Prostate gland (tissue), 2 donors: Measurements from ENCODE around the gene RIPOR3.

Experiments used
- CTCF ChIP-seq, 4 experiments: fragments of 200-600 bp in 2 of 4; fragments of 450-650 bp in 2 of 4; sonication (generic) in 2 of 4; IDR thresholded peaks; 1 replicate in 3 of 4; 2 replicates in 1 of 4; pipeline ENCODE4 v1.5.1; 2016 to 2019; ENCODE audit warnings: antibody characterized with exemption in 4 of 4, mild to moderate bottlenecking in 2 of 4, moderate library complexity in 2 of 4
- POLR2A ChIP-seq: fragments of 450-650 bp; IDR thresholded peaks from one replicate; pipeline ENCODE4 v1.6.1; 2016; ENCODE audit warnings: antibody characterized with exemption, mild to moderate bottlenecking

- TF ChIP-seq CTCF (IDR thresholded peaks at IDR 0.05) (no peak), POLR2A (no peak)
These were observed 129.8 kb downstream of the RIPOR3 start for GRCh38 chr20:50561379-50562078.
